ENCODE data around the gene ZNF581.

DNA sequence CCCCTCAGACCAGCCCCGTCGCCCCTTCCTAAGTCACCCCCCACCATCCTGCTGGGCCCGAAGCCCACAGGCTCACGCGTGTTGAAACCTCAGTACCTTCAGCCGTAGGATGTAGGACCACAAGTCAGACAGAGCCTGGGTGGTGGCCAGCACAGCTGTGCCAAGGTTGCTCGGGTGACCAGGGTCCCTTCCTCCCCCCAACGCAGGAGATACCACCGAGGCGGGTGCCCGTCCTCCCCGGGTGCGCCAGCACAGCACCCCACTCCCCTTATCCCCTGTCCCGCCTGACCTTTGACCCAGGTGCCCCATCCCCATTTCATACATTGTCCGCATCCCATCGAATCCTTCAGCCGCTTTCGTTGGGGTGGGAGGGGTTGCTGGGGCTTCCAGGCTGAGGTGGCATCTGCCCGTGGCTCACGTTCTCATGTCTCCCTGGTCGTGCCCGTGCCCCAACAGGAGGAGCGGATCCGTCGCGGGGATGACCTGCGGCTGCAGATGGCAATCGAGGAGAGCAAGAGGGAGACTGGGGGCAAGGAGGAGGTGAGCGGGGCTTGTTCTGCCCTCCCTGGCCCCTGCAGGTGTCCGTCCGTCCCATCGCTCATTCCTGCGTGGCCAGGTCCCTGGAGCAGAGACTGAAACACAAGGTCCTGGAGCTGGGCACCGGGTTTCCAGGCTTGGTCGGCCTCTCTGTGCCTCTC, 46.1 kb downstream of the ZNF581 start:
- TF ChIP-seq, protein P1, sequence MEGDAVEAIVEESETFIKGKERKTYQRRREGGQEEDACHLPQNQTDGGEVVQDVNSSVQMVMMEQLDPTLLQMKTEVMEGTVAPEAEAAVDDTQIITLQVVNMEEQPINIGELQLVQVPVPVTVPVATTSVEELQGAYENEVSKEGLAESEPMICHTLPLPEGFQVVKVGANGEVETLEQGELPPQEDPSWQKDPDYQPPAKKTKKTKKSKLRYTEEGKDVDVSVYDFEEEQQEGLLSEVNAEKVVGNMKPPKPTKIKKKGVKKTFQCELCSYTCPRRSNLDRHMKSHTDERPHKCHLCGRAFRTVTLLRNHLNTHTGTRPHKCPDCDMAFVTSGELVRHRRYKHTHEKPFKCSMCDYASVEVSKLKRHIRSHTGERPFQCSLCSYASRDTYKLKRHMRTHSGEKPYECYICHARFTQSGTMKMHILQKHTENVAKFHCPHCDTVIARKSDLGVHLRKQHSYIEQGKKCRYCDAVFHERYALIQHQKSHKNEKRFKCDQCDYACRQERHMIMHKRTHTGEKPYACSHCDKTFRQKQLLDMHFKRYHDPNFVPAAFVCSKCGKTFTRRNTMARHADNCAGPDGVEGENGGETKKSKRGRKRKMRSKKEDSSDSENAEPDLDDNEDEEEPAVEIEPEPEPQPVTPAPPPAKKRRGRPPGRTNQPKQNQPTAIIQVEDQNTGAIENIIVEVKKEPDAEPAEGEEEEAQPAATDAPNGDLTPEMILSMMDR (IDR thresholded peaks at IDR 0.05): no peak
- no peak for TF ChIP-seq TCF7L2 (IDR thresholded peaks at IDR 0.05; ENCODE audit: low read depth, low read length)
